ENCODE results near the gene TSPAN15.

Gene TSPAN15

GRCh38 chr10:69469976-69470375, 18.7 kb downstream of the TSPAN15 start:
- H3K9me3 ChIP-seq (ENCODE audit: insufficient read depth, low read length, severe bottlenecking) = no peaks in the 10 kb centered on the region
- no peaks in the 10 kb centered on the region for H3K36me3 ChIP-seq (ENCODE audit: insufficient read depth, low read length)
- no peaks in the 10 kb centered on the region for H3K79me2 ChIP-seq (ENCODE audit: insufficient read depth, low read length)
- no peaks in the 10 kb centered on the region; the same call in 1 of the 2 replicates for H4K20me1 ChIP-seq (ENCODE audit: insufficient read depth, low read length)
- DNase-seq = no peak
- H2AFZ ChIP-seq (ENCODE audit: low read depth, low read length) = no peak overlapping the region
- H3K4me2 ChIP-seq (ENCODE audit: insufficient read depth, low read length) = no peak overlapping the region
- no peak overlapping the region for H3K9ac ChIP-seq (ENCODE audit: low read depth, low read length)
- TF ChIP-seq CTCF (IDR thresholded peaks at IDR 0.05; ENCODE audit: borderline replicate concordance, extremely low read depth, low read length, poor library complexity, severe bottlenecking) = no peak
- no peak for TF ChIP-seq EZH2 (IDR thresholded peaks at IDR 0.05; ENCODE audit: borderline replicate concordance, low read depth, low read length, severe bottlenecking)
- no peaks in the 10 kb centered on the region for H3K27me3 ChIP-seq (ENCODE audit: insufficient read depth, low read length, poor library complexity)
- H3K4me1 ChIP-seq (ENCODE audit: insufficient read depth, low read length) = no peaks in the 10 kb centered on the region
- H3K4me3 ChIP-seq (ENCODE audit: low read depth in 1 of 2, low read length in 2 of 2) = no peak overlapping the region
- H3K27ac ChIP-seq (ENCODE audit: low read length) = no peak overlapping the region
- no peak for ATAC-seq (ENCODE audit: insufficient read depth, low read depth)

GRCh38 chr10:69470463-69471384, 19.5 kb downstream of the TSPAN15 start:
- H3K4me2 ChIP-seq (ENCODE audit: insufficient read depth, low read length) = no peak overlapping the region
- no peak overlapping the region for H2AFZ ChIP-seq (ENCODE audit: low read depth, low read length)
- H3K27ac ChIP-seq (ENCODE audit: low read length) = no peak overlapping the region
- no peaks in the 10 kb centered on the region for H3K9me3 ChIP-seq (ENCODE audit: insufficient read depth, low read length, severe bottlenecking)
- H4K20me1 ChIP-seq (ENCODE audit: insufficient read depth, low read length) = no peaks in the 10 kb centered on the region; the same call in 1 of the 2 replicates
- H3K36me3 ChIP-seq (ENCODE audit: insufficient read depth, low read length) = no peaks in the 10 kb centered on the region
- TF ChIP-seq CTCF (IDR thresholded peaks at IDR 0.05; ENCODE audit: borderline replicate concordance, extremely low read depth, low read length, poor library complexity, severe bottlenecking) (no peak), EZH2 (IDR thresholded peaks at IDR 0.05; ENCODE audit: borderline replicate concordance, low read depth, low read length, severe bottlenecking) (no peak)
- H3K4me1 ChIP-seq (ENCODE audit: insufficient read depth, low read length) = no peaks in the 10 kb centered on the region
- DNase-seq = no peak
- H3K79me2 ChIP-seq (ENCODE audit: insufficient read depth, low read length) = no peaks in the 10 kb centered on the region
- H3K27me3 ChIP-seq (ENCODE audit: insufficient read depth, low read length, poor library complexity) = no peaks in the 10 kb centered on the region
- H3K4me3 ChIP-seq (ENCODE audit: low read depth in 1 of 2, low read length in 2 of 2) = no peak overlapping the region
- no peak overlapping the region for H3K9ac ChIP-seq (ENCODE audit: low read depth, low read length)
- no peak for ATAC-seq (ENCODE audit: insufficient read depth, low read depth)

DNA sequence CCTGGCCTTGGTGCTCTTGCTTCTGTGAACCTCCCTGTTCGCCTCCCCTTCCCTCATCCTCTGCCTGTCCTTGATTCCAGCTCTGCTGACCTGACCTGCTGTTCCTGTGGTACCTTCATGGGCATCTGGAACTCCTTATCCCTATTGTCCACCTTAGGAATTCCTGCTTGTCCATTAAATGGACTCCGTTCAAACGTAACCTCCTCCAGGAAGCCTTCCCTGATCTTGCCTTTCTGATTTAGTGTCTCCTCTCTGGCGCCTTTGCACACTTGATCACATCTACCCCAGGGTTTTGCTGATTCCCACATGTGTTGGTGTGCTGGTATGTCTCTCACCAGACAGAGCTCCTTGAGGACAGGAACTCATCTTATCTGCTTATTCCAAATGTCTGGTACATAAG, 20.9 kb downstream of the TSPAN15 start:
- TF ChIP-seq EZH2 (IDR thresholded peaks at IDR 0.05; ENCODE audit: borderline replicate concordance, low read depth, low read length, severe bottlenecking) = no peak
- TF ChIP-seq CTCF (IDR thresholded peaks at IDR 0.05; ENCODE audit: borderline replicate concordance, extremely low read depth, low read length, poor library complexity, severe bottlenecking) = no peak
- Histone ChIP-seq H2AFZ (ENCODE audit: low read depth, low read length) (no peak overlapping the region), H3K27ac (ENCODE audit: low read length) (no peak overlapping the region), H3K9ac (ENCODE audit: low read depth, low read length) (no peak overlapping the region), H3K79me2 (ENCODE audit: insufficient read depth, low read length) (no peaks in the 10 kb centered on the region), H3K4me2 (ENCODE audit: insufficient read depth, low read length) (no peak overlapping the region), H3K4me3 (ENCODE audit: low read depth in 1 of 2, low read length in 2 of 2) (no peak overlapping the region), H4K20me1 (ENCODE audit: insufficient read depth, low read length) (no peaks in the 10 kb centered on the region), H3K27me3 (ENCODE audit: insufficient read depth, low read length, poor library complexity) (no peaks in the 10 kb centered on the region), H3K36me3 (ENCODE audit: insufficient read depth, low read length) (no peaks in the 10 kb centered on the region), H3K4me1 (ENCODE audit: insufficient read depth, low read length) (no peaks in the 10 kb centered on the region), H3K9me3 (ENCODE audit: insufficient read depth, low read length, severe bottlenecking) (no peaks in the 10 kb centered on the region)
- DNase-seq (no peak), ATAC-seq (ENCODE audit: insufficient read depth, low read depth) (no peak)

Measured in DND-41 (cell line).